ENCODE results near the gene SARS1.
"Not testable (repeated sequence)": the region's sequence is repeated elsewhere in the genome, so short reads cannot be mapped to it uniquely, and the experiment has no call there.

The SARS1 gene

GRCh38 chr1:109279615-109280278 is 66.0 kb downstream of the SARS1 start:
- DNase-seq: no peak

GRCh38 chr1:109280862-109281261 is 67.1 kb downstream of the SARS1 start:
- DNase-seq: no peak

- DNase-seq: peak; percentile 44
Observed at GRCh38 chr1:109281680-109282496, 68.2 kb downstream of the SARS1 start.

- no peak for DNase-seq
Observed at GRCh38 chr1:109282497-109282951, 68.8 kb downstream of the SARS1 start.

GRCh38 chr1:109282952-109283747 is 69.4 kb downstream of the SARS1 start, which contains the start of gene PSRC1:
PSRC1 (minus strand) TSS chr1:109283145.
- DNase-seq: peak; percentile 99

GRCh38 chr1:109283748-109284600 is 70.3 kb downstream of the SARS1 start:
- peak; percentile 21 for DNase-seq

- not testable (repeated sequence) for DNase-seq
Observed at GRCh38 chr1:109286762-109287161, 73.0 kb downstream of the SARS1 start.

All from midbrain (tissue), 1 donor.